Right kidney (tissue), 1 donor: ENCODE data around the gene XPO6.

Source experiments
- DNase-seq: peaks from one replicate; pipeline ENCODE4 v3.0.0-alpha.2; 2016

XPO6 gene

DNA sequence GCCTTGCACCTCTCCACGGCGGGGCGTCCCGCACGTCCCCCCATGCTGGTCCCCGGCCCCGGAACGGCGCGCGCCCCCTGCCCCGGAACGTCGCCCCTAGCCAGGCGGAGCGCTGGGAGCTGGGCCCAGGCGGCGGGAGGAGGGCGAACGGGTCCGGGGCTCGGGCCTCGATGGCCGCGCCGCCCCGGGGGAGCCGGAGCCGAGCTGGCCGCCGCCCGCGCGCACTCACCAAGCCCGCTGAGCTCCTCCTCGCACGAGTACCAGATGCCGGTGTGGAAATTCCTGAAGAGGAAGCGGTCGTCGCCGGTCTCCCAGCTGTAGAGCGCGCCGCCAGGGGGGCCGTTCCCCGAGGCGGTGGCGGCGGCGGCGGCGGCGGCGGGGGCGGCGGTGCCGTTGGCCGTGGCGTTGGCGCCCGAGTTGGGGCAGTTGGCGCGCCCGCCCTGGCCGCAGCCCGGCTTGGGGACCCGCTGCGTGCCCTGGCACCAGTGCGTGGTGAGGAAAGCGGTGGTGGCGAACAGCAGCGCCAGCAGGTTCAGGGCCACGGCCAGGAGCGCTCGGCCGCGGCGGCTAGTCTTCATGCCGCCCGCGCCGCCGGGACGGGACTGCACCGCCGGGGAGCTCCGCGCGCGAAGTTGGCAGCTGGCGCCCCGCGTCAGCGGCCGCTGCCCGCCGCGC lies 148.8 kb downstream of the XPO6 start:
- DNase-seq = peak; percentile 56

GRCh38 chr16:28062261-28062846 lies 149.4 kb downstream of the XPO6 start:
- DNase-seq = no peak

- DNase-seq = no peak
Observed at GRCh38 chr16:28061352-28062101, 150.2 kb downstream of the XPO6 start.

GRCh38 chr16:28059841-28060575 lies 151.8 kb downstream of the XPO6 start:
- no peak for DNase-seq

DNA sequence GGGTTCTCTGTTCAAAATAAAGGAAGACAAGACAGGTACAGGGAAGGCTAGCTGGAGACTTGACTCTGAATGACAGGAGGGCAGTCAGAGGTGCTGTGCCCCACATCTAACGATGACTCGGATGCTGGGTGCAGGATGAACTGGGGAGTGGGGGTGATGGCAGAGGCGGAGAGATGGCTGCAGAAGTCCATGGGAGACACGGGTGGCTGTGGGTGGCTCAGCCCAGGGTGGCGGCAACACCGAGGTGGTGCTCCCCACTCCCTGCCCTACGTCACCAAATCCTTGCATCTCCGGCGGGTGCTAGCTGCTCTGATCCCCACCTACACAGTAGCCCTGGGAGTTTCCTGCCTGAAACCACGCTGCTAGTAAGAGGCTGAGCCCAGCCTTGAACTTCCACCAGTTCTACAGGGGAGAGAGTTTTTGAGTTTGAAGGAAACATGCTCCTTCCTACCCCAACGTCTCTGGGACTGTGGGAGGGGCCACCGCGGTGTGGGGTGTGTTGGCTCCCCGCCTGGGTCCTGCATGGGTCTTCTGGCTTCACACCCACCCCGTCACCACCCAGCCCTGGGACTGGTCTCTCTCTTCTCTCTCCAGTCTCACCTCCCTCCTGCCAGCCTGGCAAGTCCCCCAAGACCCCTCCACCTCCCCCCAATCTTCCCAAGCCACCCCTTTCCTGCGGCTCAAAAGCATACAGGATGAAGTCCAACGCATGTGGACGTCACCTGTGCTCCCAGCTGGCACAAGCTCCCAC lies 152.8 kb downstream of the XPO6 start:
- no peak for DNase-seq

DNA sequence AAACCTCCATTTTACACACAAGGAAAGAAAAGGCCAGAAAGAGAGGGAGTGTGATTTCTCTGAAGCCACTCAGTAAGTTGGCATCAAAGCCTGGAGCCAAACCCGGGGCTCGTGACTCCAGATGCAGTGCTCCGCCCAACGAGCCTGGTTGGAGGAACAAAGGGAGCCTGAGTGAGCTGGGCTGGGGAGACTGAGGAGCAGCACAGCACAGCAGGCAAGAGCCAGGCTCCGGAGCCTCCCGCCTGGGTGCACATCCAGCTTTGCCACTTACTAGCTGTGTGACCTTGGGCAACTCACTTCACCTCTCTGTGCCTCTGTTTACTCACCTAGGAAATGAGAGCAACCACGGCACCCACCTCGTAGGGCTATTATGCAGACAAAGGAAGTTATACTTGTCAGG lies 153.8 kb downstream of the XPO6 start:
- no peak for DNase-seq

DNA sequence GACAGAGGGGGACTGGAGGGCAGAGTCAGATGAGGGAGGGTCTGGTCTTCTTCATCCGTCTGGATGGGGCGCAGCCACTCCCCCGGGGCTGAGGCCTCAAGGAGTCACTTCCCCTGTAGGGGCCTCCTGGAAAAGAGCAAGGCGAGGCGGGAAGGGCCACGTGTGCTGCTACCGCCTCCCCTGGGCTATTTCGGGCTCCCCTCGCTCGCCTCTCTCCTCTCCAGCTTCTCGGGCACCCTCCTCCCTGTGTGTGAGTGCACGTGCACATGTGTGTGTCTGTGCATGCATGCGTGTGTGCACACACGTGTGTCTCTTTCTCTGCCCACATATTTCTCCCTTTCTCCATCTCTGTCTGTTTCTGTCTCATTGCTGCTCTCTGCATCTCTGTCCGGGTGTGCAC lies 158.3 kb downstream of the XPO6 start:
- no peak for DNase-seq

DNA sequence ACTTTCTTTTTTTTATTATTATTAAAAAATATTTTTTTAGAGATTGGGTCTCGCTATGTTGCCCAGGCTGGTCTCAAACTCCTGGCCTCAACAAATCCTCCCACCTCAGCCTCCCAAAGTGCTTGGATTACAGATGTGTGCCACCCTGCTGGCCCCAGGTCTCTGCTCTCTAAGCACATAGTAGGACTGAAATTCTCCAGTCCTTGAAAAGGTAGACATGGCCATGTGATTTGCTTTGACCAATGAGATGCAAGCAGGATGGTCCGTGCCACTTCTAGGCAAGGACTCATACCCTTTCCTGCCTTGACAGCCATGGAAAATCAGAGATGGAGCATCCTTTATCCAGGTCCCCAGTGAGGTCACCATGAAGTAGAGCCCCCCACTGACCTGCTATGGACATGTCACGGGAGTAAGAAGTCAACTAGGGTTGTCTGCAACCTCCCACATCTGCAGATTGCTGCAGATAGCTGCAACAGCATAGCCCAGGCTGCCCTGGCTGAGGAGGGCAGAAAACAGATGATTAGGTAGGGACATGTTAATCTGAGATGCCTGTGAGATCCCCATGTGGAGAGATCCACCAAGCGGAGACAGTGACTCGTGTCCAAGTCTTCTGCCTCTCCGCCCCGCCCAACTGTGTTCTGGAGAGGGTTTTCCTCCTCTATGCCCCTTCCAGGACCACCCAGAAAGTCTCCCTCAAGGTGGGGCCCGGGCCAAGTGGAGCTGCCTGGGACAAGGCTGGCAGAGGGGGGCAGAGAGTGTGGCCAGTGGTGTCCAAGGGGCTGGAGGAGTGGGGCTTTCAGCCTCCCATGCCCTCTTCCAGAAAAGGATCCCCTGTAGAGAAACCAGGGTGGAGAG lies 159.3 kb downstream of the XPO6 start:
- no peak for DNase-seq

DNA sequence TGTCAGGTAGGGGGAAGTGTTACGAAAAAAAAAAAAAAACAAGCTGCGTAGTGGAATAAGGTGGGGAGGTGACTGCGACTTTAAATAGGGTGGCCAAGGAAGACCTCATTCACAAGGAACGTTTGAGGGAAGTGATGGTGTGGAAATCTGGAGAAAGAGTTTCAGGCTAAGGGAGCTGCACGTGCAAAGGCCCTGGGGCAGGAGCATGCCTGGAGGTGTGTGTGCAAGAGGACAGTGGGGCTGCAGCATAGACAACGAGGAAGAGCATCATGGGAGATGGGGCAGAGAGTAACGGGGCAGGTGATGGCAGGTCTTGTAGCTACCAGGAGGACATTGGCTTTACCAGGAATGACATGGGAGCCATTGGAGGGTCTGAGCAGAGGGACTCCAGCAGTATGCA lies 160.3 kb downstream of the XPO6 start:
- no peak for DNase-seq
